Thymus (tissue), 11 donors: ENCODE measurements around the gene CLCN6. TPM values are rescaled to one million over a fixed set of nuclear protein-coding genes. Genes with fewer than 3 reads are reported as not detected.

ENCODE experiments used
- DNase-seq, 9 donors: peaks; one replicate each; pipeline ENCODE4 v3.0.0-alpha.2; 2013; ENCODE audit warnings: low spot score in 9 of 9, low read depth in 6 of 9, missing footprints in 1 of 9
- H3K27ac ChIP-seq, 2 donors: one replicate each; pipeline ENCODE4 v1.5.1; 2013; ENCODE audit warnings: control low read depth in 1 of 2, low read depth in 1 of 2, low read length in 1 of 2, mild to moderate bottlenecking in 1 of 2, moderate library complexity in 1 of 2
- H3K27me3 ChIP-seq, 2 donors: one replicate each; pipeline ENCODE4 v1.5.1; 2013; ENCODE audit warnings: low read length in 1 of 2; ENCODE audit not compliant: control insufficient read depth in 2 of 2, insufficient read depth in 1 of 2
- H3K36me3 ChIP-seq, 2 donors: one replicate each; pipeline ENCODE4 v1.5.1; 2013; ENCODE audit warnings: low read length in 1 of 2, mild to moderate bottlenecking in 1 of 2, moderate library complexity in 1 of 2; ENCODE audit not compliant: control insufficient read depth in 2 of 2, insufficient read depth in 2 of 2
- H3K4me1 ChIP-seq, 2 donors: one replicate each; pipeline ENCODE4 v1.5.1; 2013; ENCODE audit warnings: low read length in 2 of 2; ENCODE audit not compliant: control insufficient read depth in 2 of 2, insufficient read depth in 2 of 2
- H3K4me3 ChIP-seq, 2 donors: one replicate each; pipeline ENCODE4 v1.5.1; 2013; ENCODE audit warnings: low read length in 2 of 2, control low read depth in 1 of 2, mild to moderate bottlenecking in 1 of 2
- H3K9me3 ChIP-seq, 2 donors: one replicate each; pipeline ENCODE4 v1.5.1; 2013; ENCODE audit warnings: low read length in 1 of 2, mild to moderate bottlenecking in 1 of 2; ENCODE audit not compliant: control insufficient read depth in 2 of 2, insufficient read depth in 1 of 2
- WGBS: extraction: QIAGEN DNeasy Blood & Tissue Kit; methylation state at CpG from one replicate; pipeline ENCODE4 v1.1.7; 2013; 5-methylcytosine and 5-hydroxymethylcytosine counted together
- polyA plus RNA-seq: library from polyadenylated mRNA; stranded (reverse); fragments of 200-250 nt; gene quantifications from one replicate; pipeline ENCODE4 v1.2.3, GENCODE V29; 2013
- total RNA-seq: library from RNA; stranded (reverse); fragments of 120-200 nt; gene quantifications from one replicate; pipeline ENCODE4 v1.2.4, GENCODE V29; 2013
- donor health status: healthy.

The CLCN6 gene
- total and polyA plus RNA-seq, 2 donors = 2.6 to 9.2 TPM

DNA sequence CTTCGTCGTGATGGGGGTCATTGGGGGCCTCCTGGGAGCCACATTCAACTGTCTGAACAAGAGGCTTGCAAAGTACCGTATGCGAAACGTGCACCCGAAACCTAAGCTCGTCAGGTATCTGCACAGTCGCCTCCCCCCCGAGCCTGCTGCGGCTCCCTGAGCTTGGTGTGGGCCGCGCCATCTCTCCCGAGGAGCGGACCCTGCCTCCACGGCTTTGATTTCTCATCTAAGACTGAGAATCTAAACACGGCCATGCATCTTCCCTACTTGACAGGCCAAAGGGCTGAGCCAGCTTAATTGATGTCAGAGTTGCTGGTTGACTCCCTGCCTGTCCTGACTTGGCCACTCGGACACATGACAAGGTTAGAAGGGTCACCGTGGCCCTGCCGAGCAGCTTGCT is 22.5 kb downstream of the CLCN6 start:
- 97% methylated on average over 19 of the region's 19 CpGs for WGBS

GRCh38 chr1:11831945-11832725 is 26.1 kb downstream of the CLCN6 start:
- Histone ChIP-seq H3K4me1 (no peaks in the 10 kb centered on the region), H3K36me3 (peaks cover 74 to 78% of the 10 kb centered on the region in 2 donors), H3K4me3 (no peak overlapping the region), H3K27me3 (no peaks in the 10 kb centered on the region), H3K9me3 (no peaks in the 10 kb centered on the region), H3K27ac (no peak overlapping the region)
- 96% methylated on average over 9 of the region's 9 CpGs for WGBS
- DNase-seq = no peak

More for the DNA sequence above, 22.5 kb downstream of the CLCN6 start:
- H3K36me3 ChIP-seq = peaks cover 55% of the 10 kb centered on the region in 2 donors
- no peaks in the 10 kb centered on the region for H3K27me3 ChIP-seq
- DNase-seq = no peak
- no peaks in the 10 kb centered on the region for H3K9me3 ChIP-seq
- no peak overlapping the region for H3K4me3 ChIP-seq
- no peaks in the 10 kb centered on the region for H3K4me1 ChIP-seq
- H3K27ac ChIP-seq = no peak overlapping the region

- Histone ChIP-seq H3K27me3 (no peaks in the 10 kb centered on the region), H3K27ac (no peak overlapping the region), H3K36me3 (peaks cover 80 to 81% of the 10 kb centered on the region in 2 donors), H3K4me1 (no peaks in the 10 kb centered on the region), H3K4me3 (no peak overlapping the region), H3K9me3 (no peaks in the 10 kb centered on the region)
- WGBS = 96% methylated on average over 8 of the region's 8 CpGs
- DNase-seq = no peak
Measured at GRCh38 chr1:11833497-11833896, 27.5 kb downstream of the CLCN6 start.

DNA sequence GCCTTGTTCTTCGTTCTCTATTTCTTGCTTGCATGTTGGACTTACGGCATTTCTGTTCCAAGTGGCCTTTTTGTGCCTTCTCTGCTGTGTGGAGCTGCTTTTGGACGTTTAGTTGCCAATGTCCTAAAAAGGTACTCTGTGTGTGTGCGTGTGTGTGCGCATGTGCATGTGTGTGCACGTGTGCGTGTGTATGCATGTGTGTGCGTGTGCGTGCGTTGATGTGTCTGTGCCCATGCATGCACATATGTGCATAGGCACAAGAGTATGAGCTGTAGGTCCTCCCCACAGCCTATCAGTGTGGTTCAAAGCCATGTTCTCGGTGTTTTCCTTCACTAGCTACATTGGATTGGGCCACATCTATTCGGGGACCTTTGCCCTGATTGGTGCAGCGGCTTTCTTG is 27.9 kb downstream of the CLCN6 start:
- no peaks in the 10 kb centered on the region for H3K27me3 ChIP-seq
- 97% methylated on average over 13 of the region's 13 CpGs for WGBS
- peaks cover 79 to 81% of the 10 kb centered on the region in 2 donors for H3K36me3 ChIP-seq
- H3K9me3 ChIP-seq = no peaks in the 10 kb centered on the region
- H3K27ac ChIP-seq = no peak overlapping the region
- no peaks in the 10 kb centered on the region for H3K4me1 ChIP-seq
- no peak for DNase-seq
- H3K4me3 ChIP-seq = no peak overlapping the region

DNA sequence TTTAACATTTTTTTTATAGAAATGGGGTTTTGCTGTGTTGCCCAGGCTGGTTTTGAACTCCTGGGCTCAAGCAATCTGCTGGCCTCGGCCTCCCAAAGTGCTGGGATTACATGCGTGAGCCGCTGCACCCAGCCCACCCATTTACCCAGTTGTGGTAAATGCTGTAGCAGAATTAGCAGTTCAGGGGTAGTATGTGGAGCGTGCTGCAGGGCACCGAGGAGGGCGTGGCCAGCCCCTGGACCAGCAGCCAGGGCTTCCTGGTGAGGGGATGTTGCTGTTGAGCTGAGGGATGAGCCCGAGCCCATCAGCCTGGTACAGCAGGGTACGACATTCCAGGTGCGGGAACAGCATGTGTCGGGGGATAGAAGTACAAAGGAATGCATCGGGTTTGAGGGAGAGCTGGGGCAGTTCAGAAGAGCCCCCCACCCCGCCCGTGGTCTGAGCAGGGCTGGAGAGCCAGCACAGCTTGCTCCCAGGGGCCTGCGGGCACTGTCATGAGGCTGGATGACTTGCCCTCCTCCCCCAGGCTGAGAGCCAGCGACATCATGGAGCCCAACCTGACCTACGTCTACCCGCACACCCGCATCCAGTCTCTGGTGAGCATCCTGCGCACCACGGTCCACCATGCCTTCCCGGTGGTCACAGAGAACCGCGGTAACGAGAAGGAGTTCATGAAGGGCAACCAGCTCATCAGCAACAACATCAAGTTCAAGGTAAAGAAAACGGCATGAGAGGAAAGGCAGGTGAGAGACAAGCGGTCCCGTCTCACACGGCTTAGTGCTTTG is 29.6 kb downstream of the CLCN6 start:
- WGBS = 98% methylated on average over 28 of the region's 28 CpGs
- no peak for DNase-seq
- Histone ChIP-seq H3K36me3 (peaks cover 79 to 85% of the 10 kb centered on the region in 2 donors), H3K4me3 (no peak overlapping the region), H3K27ac (no peak overlapping the region), H3K4me1 (no peaks in the 10 kb centered on the region), H3K27me3 (no peaks in the 10 kb centered on the region), H3K9me3 (no peaks in the 10 kb centered on the region)

DNA sequence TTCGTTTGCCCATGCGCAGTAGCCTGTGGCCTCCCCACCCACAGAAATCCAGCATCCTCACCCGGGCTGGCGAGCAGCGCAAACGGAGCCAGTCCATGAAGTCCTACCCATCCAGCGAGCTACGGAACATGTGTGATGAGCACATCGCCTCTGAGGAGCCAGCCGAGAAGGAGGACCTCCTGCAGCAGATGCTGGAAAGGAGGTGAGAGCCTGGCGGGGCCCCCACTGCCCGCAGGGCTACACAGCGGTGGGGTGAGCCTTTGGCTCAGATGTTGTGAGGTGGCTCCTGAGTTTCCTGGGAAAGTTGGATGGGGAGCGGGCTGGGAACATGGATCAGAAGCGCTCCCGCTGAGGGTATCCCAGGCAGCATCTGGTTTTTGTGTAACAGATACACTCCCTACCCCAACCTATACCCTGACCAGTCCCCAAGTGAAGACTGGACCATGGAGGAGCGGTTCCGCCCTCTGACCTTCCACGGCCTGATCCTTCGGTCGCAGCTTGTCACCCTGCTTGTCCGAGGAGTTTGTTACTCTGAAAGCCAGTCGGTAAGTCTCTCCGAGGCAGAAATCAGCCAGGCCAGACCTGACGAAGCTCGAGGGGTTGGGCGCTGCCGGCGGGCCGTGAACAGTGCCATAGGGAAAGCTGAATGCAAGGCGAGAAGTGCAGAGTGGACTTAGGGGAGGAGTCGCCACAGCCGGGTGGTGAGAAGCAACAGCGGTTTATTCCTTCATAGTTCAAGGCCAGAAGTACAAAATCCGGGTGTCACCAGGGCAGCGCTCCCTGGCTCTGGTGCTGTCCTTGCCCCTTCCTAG is 31.2 kb downstream of the CLCN6 start:
- no peak for DNase-seq
- Histone ChIP-seq H3K9me3 (no peaks in the 10 kb centered on the region), H3K36me3 (peaks cover 82 to 94% of the 10 kb centered on the region in 2 donors), H3K4me1 (no peaks in the 10 kb centered on the region), H3K27ac (no peak overlapping the region), H3K27me3 (no peaks in the 10 kb centered on the region), H3K4me3 (no peak overlapping the region)
- WGBS = 98% methylated on average over 36 of the region's 36 CpGs

- no peak for DNase-seq
- H3K36me3 ChIP-seq = peaks cover 85 to 91% of the 10 kb centered on the region in 2 donors
- no peak overlapping the region for H3K4me3 ChIP-seq
- no peaks in the 10 kb centered on the region for H3K9me3 ChIP-seq
- H3K27ac ChIP-seq = no peak overlapping the region
- WGBS = 97% methylated on average over 11 of the region's 11 CpGs
- no peaks in the 10 kb centered on the region for H3K27me3 ChIP-seq
- H3K4me1 ChIP-seq = no peaks in the 10 kb centered on the region
Measured at GRCh38 chr1:11837767-11838348, 31.9 kb downstream of the CLCN6 start.

DNA sequence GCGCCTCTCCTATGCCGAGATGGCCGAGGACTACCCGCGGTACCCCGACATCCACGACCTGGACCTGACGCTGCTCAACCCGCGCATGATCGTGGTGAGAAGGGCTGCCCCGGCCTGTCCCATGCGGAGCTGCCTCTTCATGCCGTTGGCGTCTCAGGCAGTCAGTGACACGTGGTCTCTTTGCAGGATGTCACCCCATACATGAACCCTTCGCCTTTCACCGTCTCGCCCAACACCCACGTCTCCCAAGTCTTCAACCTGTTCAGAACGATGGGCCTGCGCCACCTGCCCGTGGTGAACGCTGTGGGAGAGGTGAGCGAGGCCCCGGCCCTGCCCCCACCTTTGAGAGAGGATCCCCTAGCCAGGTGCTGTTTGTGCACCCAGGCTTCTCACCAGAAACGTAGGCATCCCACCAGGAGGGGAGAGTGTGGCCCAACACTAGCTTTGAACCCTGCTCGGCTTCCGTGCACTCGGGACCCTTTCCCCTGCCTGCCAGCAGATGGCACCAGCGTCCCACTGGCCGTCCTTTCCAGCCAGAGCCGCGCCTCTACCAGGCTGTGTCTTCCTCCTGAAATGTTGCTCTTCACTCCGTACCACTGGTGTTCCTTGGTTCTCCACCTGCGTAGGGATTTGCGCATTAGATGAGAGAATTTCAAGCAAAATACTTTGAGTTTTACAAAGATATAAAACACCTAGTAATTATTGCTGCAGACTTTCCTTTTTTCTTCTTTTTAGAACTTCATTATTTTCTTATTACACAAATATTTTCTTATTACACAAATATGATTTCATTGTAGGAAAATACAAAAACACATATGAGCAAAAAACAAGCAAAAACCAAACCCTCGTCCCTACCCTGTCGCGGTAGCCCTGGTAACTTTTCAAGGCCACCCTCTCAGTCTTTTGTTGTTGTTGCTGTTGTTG is 32.6 kb downstream of the CLCN6 start:
- Histone ChIP-seq H3K4me1 (no peaks in the 10 kb centered on the region), H3K9me3 (no peaks in the 10 kb centered on the region), H3K27ac (no peak overlapping the region), H3K4me3 (no peak overlapping the region), H3K27me3 (no peaks in the 10 kb centered on the region), H3K36me3 (peaks cover 78 to 86% of the 10 kb centered on the region in 2 donors)
- peak; percentile 3 to 71 (median 44) for DNase-seq
- 74% methylated on average over 40 of the region's 40 CpGs for WGBS
